ENCODE measurements around the gene DDX20.

Gene DDX20

DNA sequence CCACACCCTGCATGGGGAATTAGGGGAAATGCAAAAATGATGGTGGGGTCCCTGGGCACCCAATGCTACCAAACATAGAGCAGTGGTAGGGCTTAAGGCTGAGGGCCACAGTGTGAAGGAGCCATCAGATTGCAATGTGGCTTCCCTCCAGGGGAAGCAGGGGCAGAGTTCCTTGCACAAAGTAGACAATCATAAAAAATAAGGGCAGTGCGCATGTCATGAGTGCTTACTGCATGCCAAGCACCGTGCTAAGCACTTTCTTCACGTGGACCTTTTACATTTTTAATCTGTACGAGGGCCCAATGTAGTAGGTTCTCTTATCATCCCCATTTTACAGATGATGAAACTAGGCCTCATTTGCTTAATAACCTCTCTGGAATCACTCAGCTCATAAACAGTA, 56.6 kb downstream of the DDX20 start:
- H3K36me3 Mint-ChIP-seq: no peaks in the 10 kb centered on the region
- no peak overlapping the region for H3K4me3 Mint-ChIP-seq
- H3K27ac Mint-ChIP-seq: no peak overlapping the region
- no peaks in the 10 kb centered on the region for H3K9me3 Mint-ChIP-seq
- H3K4me1 Mint-ChIP-seq: no peaks in the 10 kb centered on the region
- no peaks in the 10 kb centered on the region for H3K27me3 Mint-ChIP-seq

- Mint-ChIP-seq H3K4me1 (no peaks in the 10 kb centered on the region), H3K27me3 (no peaks in the 10 kb centered on the region), H3K4me3 (no peak overlapping the region), H3K27ac (no peak overlapping the region), H3K9me3 (no peaks in the 10 kb centered on the region), H3K36me3 (no peaks in the 10 kb centered on the region)
Measured at GRCh38 chr1:111813440-111814304, 58.0 kb downstream of the DDX20 start.

DNA sequence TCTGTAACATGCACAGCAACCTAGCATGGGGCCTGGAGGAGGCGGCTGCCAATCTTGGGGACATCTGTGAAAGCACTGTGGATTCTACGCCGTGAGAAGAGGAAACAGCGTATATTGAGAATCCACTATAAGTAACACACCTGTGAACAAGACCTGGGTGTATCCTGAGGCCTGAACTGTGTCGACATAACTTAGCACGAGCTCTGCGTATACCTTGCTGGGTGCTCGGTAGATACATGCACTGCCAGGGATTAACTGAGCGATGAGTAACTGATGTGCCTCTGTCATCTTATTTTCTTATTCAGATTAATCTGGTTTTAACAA, 58.6 kb downstream of the DDX20 start:
- no peak overlapping the region for H3K4me3 Mint-ChIP-seq

DNA sequence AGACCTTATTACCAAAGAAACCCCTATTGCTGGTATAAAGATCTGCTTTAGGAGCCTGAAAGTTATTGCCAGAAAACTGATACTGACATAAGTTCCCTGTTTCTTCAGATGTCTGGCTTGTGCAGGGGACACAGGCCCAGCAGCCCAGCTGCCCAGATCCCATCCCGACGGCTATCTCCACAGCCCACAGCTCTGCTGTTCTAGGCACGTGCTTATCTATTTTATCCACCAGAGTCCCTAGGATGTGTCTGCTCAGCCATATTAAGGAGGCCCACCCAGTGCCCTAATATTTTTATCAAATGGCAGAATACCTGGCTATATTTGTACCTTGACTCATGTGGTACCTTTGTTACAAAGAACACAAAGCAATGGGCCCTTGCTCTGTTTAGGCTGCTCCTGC, 58.9 kb downstream of the DDX20 start:
- Mint-ChIP-seq H3K9me3 (no peaks in the 10 kb centered on the region), H3K27ac (no peak overlapping the region), H3K27me3 (no peaks in the 10 kb centered on the region), H3K4me3 (no peak overlapping the region), H3K36me3 (no peaks in the 10 kb centered on the region), H3K4me1 (no peaks in the 10 kb centered on the region)

More for the DNA sequence above, 58.6 kb downstream of the DDX20 start:
- H3K9me3 Mint-ChIP-seq: no peaks in the 10 kb centered on the region
- no peak overlapping the region for H3K27ac Mint-ChIP-seq
- H3K36me3 Mint-ChIP-seq: no peaks in the 10 kb centered on the region
- no peaks in the 10 kb centered on the region for H3K27me3 Mint-ChIP-seq
- no peaks in the 10 kb centered on the region for H3K4me1 Mint-ChIP-seq

Measured in activated naive CD4-positive, alpha-beta T cell treated with anti-CD3 and anti-CD28 coated beads, Interleukin-2, amount 50 U/mL, for 24 hours (primary cell).